GM04504 (cell line): ENCODE measurements around the gene MEFV.
"Not testable (repeated sequence)": the region's sequence is repeated elsewhere in the genome, so short reads cannot be mapped to it uniquely, and the experiment has no call there.

ENCODE experiments used
- DNase-seq: peaks from one replicate; pipeline ENCODE4 v3.0.0-alpha.2; 2012; ENCODE audit warnings: low read depth

MEFV gene

DNA sequence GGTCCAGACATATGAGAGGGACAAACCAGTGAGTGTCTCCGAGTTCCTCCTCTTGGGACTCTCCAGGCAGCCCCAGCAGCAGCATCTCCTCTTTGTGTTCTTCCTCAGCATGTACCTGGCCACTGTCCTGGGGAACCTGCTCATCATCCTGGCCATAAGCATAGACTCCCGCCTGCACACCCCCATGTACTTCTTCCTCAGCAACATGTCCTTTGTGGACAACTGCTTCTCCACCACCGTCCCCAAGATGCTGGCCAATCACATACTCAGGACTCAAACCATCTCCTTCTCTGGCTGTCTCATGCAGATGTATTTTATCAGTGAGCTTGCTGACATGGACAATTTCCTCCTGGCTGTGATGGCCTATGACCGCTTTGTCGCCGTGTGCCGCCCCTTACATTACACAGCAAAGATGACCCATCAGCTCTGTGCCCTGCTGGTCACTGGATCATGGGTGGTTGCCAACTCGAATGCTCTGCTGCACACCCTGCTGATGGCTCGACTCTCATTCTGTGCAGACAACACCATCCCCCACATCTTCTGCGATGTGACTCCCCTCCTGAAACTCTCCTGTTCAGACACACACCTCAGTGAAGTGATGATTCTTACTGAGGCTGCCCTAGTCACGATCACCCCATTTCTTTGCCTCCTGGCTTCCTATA, 40.7 kb downstream of the MEFV start:
- DNase-seq: no peak

DNA sequence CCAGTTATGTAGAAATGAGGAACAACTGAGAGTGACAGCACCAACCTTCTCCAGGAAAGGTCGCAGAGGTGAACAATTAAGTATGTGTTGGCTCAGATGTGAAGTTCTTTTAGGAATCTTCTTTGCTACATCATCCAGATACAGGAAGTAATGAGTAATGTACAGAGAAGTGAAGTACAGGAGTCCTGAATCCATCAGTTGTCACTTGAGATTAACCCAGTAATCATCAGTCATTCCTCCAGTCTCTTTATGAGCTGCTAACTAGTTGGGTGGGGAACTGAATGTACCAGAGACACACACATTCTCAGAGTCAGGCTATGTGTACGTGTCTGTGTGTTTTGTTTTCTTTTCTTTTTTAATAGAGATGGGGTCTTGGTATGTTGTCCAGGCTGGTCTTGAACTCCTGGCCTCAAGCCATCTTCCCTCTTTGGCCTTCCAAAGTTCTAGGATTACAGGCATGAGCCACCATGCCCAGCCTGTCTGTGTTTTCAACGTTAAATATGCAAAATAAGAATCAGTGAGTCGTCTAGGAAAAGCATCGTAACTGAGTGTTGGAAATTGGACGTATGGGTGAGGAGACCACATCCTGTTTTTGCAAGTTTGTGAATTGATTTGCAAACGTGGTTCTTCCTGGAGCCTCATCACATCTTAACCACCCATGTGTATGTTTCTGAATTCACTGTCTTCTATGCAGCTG, 41.4 kb downstream of the MEFV start:
- no peak for DNase-seq

- DNase-seq: no peak
Measured at GRCh38 chr16:3212567-3212966, 43.9 kb downstream of the MEFV start.

DNA sequence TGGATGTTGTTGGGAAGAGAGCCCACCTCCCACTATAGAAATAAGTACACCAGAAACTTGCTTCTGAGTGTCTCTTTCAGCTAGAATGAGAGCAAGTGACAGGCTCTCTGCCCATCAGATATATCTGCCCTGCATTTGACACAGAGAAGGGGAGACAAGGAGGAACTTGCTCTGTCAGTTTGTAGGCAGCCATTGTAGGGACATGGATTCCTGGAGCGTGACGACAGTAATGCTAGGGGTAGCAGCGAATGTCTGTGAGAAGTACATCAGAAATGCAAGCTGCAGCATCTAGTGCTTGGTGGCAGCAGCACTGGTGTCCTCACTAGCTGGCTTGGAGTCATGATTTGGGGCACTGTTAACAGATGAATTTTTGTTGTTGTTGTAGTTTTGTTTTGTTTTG, 44.4 kb downstream of the MEFV start:
- DNase-seq: no peak

DNA sequence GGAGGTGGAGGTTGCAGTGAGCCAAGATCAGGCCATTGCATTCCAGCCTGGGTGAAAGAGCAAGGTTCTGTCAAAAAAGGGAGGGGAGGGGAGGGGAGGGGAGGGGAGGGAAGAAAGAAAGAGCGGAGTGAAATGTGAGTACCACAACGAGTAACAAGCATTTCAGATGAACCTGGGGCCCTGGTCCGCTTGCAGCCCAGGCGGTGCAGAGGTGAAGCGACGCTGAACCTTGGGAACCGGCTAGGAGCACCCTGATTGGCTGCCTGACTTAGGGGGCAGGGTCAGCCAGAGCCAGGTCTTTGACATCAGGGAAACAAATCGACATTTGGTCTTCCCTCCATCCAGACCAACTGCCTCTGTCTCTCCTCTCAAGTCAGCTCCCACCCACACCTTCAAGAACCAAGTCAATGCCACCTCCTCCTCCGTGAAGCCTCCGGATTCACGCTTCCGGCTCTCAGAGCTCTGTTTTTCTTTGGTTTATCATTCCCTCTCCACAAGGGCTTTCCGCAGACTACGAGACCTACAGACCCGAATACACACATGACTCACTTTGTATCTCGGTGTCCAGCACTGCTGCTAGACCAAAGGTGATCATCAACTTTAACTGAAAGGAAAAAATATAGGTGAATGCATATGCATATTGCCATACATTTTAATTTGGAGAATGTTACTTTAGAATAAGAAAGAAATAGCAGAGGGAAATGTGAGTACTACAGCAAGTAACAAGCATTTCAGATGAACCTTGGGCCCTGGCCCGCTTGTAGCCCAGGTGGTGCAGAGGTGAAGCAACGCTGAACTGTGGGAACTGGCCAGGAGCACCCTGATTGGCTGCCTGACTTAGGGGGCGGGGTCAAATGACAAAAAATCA, 49.1 kb downstream of the MEFV start:
- DNase-seq: no peak

DNA sequence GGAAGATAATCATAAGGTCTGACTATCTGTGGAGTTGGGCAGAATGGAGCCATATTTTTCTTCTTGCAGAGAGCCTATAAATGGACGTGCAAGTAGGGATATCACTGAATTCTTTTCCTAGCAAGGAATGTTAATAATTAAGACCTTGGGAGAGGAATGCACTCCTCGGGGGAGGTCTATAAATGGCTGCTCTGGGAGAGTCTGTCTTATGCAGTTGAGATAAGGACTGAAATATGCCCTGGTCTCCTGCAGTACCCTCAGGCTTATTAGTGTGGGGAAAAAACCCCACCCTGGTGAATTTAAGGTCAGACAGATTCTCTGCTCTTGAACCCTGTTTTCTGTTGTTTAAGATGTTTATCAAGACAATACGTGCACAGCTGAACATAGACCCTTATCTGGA, 50.5 kb downstream of the MEFV start:
- DNase-seq: not testable (repeated sequence)

GRCh38 chr16:3202903-3203539, 53.4 kb downstream of the MEFV start:
- no peak for DNase-seq

- no peak for DNase-seq
Measured at GRCh38 chr16:3198334-3199072, 57.9 kb downstream of the MEFV start.

GRCh38 chr16:3197694-3198333, 58.6 kb downstream of the MEFV start:
- DNase-seq: not testable (repeated sequence)

DNA sequence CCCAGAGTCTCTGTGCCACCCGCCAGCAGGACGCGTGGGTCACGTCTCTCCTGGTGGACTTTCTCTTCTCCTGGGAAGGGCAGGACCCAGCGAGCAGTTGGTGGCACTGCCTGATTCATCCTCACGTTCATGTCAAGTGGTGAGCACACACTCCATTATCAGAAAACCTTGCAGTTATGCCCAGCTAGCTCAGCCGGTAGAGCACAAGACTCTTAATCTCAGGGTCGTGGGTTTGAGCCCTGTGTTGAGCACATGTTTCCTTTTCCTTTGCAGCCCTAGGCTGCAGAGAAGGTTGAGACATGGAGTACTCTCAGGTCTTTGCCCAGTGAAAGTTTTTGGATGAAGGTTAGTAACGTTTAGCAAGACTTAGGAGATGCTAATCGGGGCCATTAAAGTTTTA, 60.5 kb downstream of the MEFV start:
- no peak for DNase-seq

DNA sequence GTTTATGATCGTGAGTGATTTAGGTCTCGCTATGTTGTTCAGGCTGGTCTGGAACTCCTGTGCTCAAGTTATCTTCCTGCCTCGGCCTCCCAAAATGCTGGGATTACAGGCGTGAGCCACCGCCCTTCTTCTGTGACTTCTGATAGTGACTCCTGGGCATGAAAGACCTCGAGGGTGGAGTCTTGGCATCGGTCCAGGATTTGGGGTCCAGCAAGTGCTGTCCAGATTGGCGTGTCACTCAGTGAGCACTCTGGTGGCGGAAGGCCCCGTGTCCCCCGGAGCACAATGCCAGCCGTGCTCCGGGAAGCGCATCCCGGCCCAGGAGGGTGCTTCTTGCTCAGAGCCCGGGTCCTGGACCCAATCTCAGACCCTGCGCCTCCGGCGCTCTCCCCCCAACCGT, 61.6 kb downstream of the MEFV start:
- DNase-seq: no peak

DNA sequence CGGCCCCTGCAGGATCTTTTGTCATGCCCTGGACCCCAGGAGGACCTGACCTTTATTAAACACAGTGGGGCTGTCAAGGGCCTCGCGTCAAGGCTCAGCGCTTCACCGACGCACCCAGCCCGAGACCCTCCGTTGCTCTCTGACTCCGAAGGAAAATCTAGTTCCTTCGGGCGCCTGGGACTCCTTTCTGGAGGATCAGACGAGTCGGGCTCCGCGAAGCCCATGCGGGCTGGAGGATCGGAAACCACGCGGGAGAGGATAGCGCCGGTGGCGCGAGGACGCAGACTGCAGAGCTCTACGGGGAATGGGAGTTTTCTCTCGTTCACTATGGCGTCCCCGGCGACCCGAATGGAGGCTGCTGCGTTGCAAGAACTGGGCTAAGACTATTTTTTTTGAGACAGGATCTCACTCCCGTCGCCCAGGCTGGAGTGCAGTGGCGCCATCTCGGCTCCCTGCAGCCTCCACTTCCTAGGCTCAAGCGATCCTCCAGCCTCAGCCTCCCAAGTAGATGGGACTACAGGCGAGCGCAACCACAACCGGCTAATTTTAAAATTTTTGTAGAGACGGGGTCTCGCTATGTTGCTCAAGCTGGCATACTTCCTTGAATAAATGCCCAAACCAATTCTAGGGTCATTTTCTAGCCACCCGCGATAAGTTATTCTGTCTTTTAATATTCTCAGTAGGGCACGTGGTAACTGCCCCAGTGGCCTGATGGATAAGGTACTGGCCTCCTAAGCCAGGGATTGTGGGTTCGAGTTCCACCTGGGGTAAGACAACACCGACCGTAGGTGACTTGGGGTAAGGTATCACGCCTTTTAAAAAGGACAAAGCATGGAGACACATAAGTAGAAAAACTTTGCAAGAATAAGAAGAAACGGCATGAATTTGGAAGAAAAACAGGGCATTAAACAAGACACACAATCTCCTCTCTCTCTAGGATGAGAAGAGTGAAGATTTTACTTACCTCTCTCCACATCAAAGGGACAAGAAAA, 62.9 kb downstream of the MEFV start:
- no peak for DNase-seq

DNA sequence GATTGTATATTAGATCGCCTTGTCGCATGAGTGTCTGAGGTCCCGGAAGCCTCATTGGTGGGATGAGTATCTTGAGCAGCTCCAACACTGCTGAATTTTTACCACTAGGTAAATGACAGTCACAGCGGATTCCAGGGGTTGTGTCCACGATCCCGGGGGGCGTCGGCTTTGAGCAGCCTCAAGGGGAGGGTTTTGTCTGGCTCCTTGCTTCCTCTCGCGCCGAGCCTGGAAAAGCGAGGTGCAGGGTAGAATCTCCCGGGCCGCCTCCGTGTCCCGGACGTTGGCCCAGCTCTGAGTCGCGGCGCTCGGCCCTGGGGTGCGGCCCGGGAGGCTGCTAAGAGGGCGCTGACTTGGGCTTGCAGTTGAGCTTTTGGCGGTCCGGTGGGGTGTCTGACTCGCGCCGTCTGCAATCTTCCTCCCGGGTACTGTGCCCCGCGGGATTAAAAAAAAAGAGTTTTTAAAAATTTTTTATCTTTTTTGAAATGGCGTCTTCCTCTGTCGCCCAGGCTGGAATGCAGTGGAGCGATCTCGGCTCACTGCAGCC, 63.9 kb downstream of the MEFV start:
- no peak for DNase-seq
